Kidney (tissue), 14 donors: Measurements from ENCODE around the gene KCTD6. TPM values are rescaled to one million over a fixed set of nuclear protein-coding genes. Genes with fewer than 3 reads are reported as not detected.

Experiments used
- DNase-seq, 5 donors: peaks; one replicate each; pipeline ENCODE4 v3.0.0-alpha.2; 2013 to 2020
- FAIRE-seq: peaks from 2 replicates; lab custom pipeline; 2012; peaks lifted over from hg19 to GRCh38; lab: Jason Lieb, UNC
- H3K27ac ChIP-seq, 2 donors: one replicate each; pipeline ENCODE4 v1.7.0; 2013; ENCODE audit warnings: low read depth in 2 of 2, low read length in 2 of 2, inconsistent platforms in 1 of 2
- H3K27me3 ChIP-seq: one replicate; pipeline ENCODE4 v1.7.1; 2013; ENCODE audit warnings: low read length, inconsistent platforms; ENCODE audit not compliant: control insufficient read depth, insufficient read depth
- H3K36me3 ChIP-seq, 3 donors: one replicate each; pipeline versions ENCODE4 v1.7.0 to v1.7.1; 2013; ENCODE audit warnings: low read length in 3 of 3, control low read depth in 1 of 3, inconsistent platforms in 1 of 3; ENCODE audit not compliant: insufficient read depth in 3 of 3, control insufficient read depth in 2 of 3
- H3K4me1 ChIP-seq, 3 donors: one replicate each; pipeline versions ENCODE4 v1.7.0 to v1.7.1; 2013; ENCODE audit warnings: low read length in 3 of 3, inconsistent platforms in 1 of 3, low read depth in 1 of 3; ENCODE audit not compliant: control insufficient read depth in 2 of 3, insufficient read depth in 2 of 3
- H3K4me3 ChIP-seq, 3 donors: one replicate each; pipeline versions ENCODE4 v1.7.0 to v1.8.1; 2013; ENCODE audit warnings: low read length in 3 of 3, control low read depth in 1 of 3, inconsistent platforms in 1 of 3
- H3K9ac ChIP-seq, 3 donors: one replicate each; pipeline versions ENCODE4 v1.7.0 to v1.7.1; 2013; ENCODE audit warnings: low read length in 3 of 3, control low read depth in 1 of 3, inconsistent platforms in 1 of 3
- H3K9me3 ChIP-seq, 3 donors: one replicate each; pipeline versions ENCODE4 v1.7.0 to v1.7.1; 2013; ENCODE audit warnings: low read length in 3 of 3, control low read depth in 1 of 3, inconsistent platforms in 1 of 3; ENCODE audit not compliant: control insufficient read depth in 2 of 3, insufficient read depth in 1 of 3
- intact Hi-C: fragments of 100-400 bp; cut with DNase I; formaldehyde crosslinking; loops from one replicate; pipeline ENCODE4 v1.11.1; 2022
- polyA plus RNA-seq: library from polyadenylated mRNA; stranded (reverse); fragments of 350-450 nt; fragmentation: Illumina TruSeq; extraction: RNeasy Lipid Tissue Mini Kit (QIAGEN cat#74804); gene quantifications from one replicate; pipeline ENCODE4 v1.2.3, GENCODE V29; 2014; ENCODE audit warnings: low read depth, low replicate concordance; ENCODE audit not compliant: insufficient read depth
- total RNA-seq: library from RNA; stranded (reverse); fragmentation: NEBNext Ultra II Directional; extraction: Animal tissue kit (Norgen Biotek cat#: 25700); gene quantifications from one replicate; pipeline ENCODE4 v1.2.1, GENCODE V29; 2021
- TF ChIP-seq, protein P1 (sequence below): IDR thresholded peaks from 3 replicates; pipeline ENCODE4 v1.5.1; 2012; ENCODE audit warnings: mild to moderate bottlenecking, moderate library complexity, borderline replicate concordance; ENCODE audit not compliant: insufficient read depth; ENCODE audit errors: extremely low read depth
- donor health status: control.
- donor health status: control.
- donor health status: control.
- donor health status: control.
- donor health status: control.
- donor health status: DM: yes; HTN: yes; CAD: no.
- donor health status: Normal renal cell carcinoma (clear cell type).

KCTD6 gene
- total and polyA plus RNA-seq, 2 donors from 2014 or later, result 19.0 to 24.5 TPM

- peak in 2 of 5 donors; percentile 73 to 77 for DNase-seq
- no peak for FAIRE-seq
- Histone ChIP-seq H3K9me3 (no peaks in the 10 kb centered on the region), H3K4me1 (peaks cover 2 to 30% (median 9%) of the 10 kb centered on the region in 3 donors), H3K27me3 (no peaks in the 10 kb centered on the region), H3K4me3 (no peak overlapping the region), H3K9ac (no peak overlapping the region), H3K27ac (peak overlapping the region; percentile 57 to 58), H3K36me3 (peaks cover 0 to 6% (median 3%) of the 10 kb centered on the region in 3 donors)
- intact Hi-C loops, result no loop called here
- TF ChIP-seq, protein P1, sequence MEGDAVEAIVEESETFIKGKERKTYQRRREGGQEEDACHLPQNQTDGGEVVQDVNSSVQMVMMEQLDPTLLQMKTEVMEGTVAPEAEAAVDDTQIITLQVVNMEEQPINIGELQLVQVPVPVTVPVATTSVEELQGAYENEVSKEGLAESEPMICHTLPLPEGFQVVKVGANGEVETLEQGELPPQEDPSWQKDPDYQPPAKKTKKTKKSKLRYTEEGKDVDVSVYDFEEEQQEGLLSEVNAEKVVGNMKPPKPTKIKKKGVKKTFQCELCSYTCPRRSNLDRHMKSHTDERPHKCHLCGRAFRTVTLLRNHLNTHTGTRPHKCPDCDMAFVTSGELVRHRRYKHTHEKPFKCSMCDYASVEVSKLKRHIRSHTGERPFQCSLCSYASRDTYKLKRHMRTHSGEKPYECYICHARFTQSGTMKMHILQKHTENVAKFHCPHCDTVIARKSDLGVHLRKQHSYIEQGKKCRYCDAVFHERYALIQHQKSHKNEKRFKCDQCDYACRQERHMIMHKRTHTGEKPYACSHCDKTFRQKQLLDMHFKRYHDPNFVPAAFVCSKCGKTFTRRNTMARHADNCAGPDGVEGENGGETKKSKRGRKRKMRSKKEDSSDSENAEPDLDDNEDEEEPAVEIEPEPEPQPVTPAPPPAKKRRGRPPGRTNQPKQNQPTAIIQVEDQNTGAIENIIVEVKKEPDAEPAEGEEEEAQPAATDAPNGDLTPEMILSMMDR, result no peak
These were observed 5.2 kb downstream of the KCTD6 start for GRCh38 chr3:58497097-58497496.

DNA sequence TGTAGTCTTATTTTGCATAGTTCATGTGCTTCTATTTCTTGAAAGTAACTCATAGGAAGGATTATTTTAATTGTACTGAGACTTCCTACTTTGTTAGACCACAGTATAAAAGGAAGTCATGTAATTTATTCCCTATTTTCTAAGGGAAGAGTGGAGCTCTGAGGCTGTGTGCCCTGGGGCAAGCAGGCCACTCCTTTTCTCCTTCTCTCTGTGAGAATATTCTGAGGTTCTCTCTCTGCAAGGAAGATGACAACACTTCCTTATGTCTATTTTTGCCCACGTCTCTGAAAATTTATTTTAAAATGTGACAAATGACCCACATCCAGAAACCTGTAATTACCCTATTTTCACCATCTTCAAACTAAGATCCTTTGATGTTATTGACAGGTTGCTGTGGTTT, 11.0 kb downstream of the KCTD6 start:
- TF ChIP-seq, protein P1, result no peak
- DNase-seq (no peak), FAIRE-seq (no peak)
- intact Hi-C loops, result no loop called here
- Histone ChIP-seq H3K4me1 (no peaks in the 10 kb centered on the region), H3K9me3 (no peaks in the 10 kb centered on the region), H3K27ac (no peak overlapping the region), H3K4me3 (no peak overlapping the region), H3K27me3 (no peaks in the 10 kb centered on the region), H3K36me3 (peaks cover 0 to 20% (median 5%) of the 10 kb centered on the region in 3 donors), H3K9ac (no peak overlapping the region)

GRCh38 chr3:58507356-58508078, 15.6 kb downstream of the KCTD6 start:
- no peak overlapping the region for H3K4me3 ChIP-seq
- no peaks in the 10 kb centered on the region for H3K4me1 ChIP-seq
- no peak overlapping the region for H3K9ac ChIP-seq
- no peaks in the 10 kb centered on the region for H3K9me3 ChIP-seq
- DNase-seq (no peak), FAIRE-seq (no peak)
- no peak overlapping the region for H3K27ac ChIP-seq
- H3K27me3 ChIP-seq, result no peaks in the 10 kb centered on the region
- peaks cover 0 to 34% (median 12%) of the 10 kb centered on the region in 3 donors for H3K36me3 ChIP-seq
- intact Hi-C loops, result no loop called here
- TF ChIP-seq, protein P1, result no peak

DNA sequence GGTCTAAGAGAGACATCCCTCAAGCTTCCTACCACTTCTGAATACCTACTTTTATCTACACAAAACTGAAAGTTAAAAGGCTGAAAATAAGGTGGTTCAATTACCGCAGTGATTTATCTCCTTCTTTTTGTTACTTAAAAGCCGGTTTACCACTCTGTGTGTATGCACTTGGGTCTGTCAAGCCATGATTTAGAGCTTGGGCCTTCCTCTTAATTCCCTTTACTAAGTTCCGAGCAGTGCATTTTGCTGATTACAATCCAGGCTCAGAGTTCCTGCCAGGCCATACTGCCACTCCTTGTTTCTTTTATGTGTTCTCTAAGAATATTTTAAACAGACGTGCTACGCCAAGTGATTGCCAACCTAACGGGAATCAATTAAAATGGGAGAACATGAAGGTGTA, 16.5 kb downstream of the KCTD6 start:
- DNase-seq (no peak), FAIRE-seq (no peak)
- peaks cover 0 to 38% (median 18%) of the 10 kb centered on the region in 3 donors for H3K36me3 ChIP-seq
- H3K27ac ChIP-seq, result no peak overlapping the region
- no peak overlapping the region for H3K9ac ChIP-seq
- no peaks in the 10 kb centered on the region for H3K4me1 ChIP-seq
- H3K9me3 ChIP-seq, result no peaks in the 10 kb centered on the region
- TF ChIP-seq, protein P1, result no peak
- intact Hi-C loops, result no loop called here
- no peak overlapping the region for H3K4me3 ChIP-seq
- no peaks in the 10 kb centered on the region for H3K27me3 ChIP-seq
